ENCODE data around the gene TMEM167B.

The TMEM167B gene

DNA sequence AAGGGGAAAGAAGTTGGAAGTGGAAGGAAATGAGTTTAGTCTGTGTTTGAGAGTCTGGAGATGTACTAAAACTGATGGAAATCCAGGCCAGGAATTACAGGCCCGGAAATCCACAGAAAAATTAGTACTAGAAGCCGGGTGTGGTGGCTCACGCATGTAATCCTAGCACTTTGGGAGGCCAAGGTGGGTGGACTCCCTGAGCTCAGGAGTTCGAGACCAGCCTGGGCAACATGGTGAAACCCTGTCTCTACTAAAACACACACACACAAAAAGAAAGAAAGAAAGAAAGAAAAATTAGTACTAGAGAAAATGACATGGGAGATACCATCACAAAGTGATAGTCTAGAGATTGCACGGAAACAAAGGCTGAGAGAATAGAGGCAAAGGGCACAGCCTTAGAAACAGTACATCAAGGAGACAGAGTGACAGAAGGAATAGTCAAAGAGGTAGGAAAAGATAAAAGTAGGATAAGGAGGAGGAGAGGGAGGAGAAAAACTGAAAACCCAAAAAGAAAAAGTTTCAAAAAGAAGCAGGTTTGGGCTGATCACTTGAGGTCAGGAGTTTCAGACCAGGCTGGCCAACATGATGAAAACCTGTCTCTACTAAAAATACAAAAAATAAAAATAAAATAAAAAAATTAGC, 10.0 kb upstream of the TMEM167B start:
- DNase-seq (ENCODE audit: low read depth in 2 of 2, low spot score in 1 of 2): no peak

DNA sequence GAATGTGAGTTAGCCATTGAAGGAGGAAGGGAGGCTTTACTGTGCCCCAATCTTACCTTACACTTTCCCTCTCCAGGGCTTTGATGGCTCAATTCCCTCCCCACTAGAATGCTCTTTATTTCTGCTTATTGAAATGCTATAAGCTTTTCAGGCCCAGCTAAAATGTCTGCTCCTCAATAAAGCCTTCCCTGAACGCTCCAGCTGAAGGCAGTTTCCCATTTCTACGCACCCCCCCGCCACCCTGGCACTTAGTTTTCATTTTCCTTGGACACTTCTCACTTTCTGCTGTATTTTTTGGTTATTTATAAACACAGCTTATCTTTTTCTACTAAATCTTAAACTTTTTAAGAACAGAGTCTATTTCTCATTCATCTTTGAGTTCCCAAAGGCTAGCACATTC, 7.1 kb upstream of the TMEM167B start:
- DNase-seq (ENCODE audit: low read depth in 2 of 2, low spot score in 1 of 2): no peak

DNA sequence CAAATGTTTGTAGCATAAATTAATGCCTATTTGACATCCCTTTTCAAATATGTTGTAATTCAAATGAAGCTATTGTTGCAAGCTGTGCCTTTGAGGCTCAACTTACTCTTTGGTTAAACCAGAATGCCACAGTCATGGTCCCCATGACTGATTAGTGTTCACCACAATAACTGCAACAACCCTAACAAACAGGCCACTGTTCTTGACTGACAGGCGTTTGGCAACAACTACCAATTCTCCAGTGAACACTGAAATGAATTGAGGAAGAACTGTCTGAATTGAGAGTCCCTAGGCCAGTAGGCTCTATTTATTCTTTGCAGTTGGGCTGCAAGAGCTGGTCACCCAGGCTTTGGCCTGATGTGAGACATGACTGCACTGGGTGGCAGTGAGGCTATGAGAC, 6.6 kb upstream of the TMEM167B start:
- no peak for DNase-seq (ENCODE audit: low read depth in 2 of 2, low spot score in 1 of 2)

DNA sequence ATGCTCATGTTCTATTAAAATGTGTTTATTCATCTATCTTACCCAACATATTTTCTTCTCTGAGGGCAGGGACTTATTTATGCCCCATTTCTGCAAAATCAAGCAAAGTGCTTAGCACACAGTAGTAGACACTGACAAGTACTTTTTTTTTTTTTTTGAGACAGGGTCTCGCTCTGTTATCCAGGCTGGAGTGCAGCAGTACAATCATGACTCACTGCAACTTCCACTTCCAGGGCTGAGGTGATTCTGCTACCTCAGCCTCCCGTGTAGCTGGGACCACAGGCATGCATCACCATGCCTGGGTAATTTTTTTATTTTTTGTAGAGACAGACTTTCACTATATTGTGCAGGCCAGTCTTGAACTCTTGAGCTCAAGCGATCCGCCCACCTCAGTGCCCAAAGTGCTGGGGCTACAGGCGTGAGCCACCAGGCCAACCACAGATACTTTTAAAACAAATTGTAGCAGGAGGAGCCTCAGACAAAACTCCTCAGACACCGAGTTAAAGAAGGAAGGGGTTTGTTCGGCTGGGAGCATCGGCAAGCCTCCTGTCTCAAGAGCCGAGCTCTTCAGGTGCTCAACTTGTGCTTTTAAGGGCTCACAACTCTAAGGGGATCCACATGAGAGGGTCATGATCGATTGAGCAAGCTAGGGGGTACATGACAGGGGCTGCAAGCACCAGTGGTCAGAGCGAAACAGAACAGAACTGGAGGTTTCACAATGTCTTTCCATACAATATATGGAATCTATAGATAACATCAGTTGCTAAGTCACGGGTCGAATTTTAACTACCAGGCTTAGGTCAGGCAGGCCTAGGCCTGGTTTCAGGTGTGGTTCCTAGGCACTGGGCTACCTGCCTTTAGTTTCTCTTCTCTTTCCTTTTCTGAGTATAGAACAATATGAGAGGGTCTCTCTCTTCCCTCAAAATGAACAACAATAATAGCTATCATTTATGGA, 5.7 kb upstream of the TMEM167B start:
- DNase-seq (ENCODE audit: low read depth in 2 of 2, low spot score in 1 of 2): no peak

DNA sequence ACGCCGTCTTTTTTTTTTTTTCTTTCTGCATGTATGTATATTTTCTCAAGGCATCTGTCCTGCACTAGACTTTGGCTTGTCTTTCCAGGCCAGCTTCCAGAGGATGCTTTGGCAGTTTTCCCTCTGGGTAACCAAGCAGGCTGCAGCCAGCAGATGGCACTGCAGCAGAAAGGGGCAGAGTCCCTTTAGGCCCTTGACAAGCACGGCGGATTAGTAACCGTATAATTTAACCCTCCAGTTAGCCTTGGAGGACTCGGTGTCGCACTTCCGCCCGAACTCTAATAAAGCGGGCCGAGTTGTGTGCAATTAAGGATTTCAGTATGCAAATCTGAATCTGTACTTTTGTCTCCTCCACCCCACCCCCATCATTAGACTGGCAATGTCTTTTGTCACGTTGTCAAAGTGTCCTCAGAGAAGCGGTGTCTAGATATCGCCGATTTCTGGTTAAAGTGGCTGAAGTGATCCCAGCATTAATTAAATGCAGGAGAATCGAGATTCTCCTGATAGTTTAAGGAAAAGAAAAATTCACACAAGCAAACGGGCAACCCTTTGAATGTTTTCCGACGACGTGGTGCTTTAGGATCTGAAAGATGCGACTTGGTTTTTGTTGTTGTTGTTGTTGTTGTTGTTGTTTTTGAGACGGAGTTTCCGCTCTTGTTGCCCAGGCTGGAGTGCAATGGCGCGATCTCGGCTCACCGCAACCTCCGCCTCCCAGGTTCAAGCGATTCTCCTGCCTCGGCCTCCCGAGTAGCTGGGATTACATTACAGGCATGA, 1.1 kb upstream of the TMEM167B start:
- no peak for DNase-seq (ENCODE audit: low read depth in 2 of 2, low spot score in 1 of 2)

DNA sequence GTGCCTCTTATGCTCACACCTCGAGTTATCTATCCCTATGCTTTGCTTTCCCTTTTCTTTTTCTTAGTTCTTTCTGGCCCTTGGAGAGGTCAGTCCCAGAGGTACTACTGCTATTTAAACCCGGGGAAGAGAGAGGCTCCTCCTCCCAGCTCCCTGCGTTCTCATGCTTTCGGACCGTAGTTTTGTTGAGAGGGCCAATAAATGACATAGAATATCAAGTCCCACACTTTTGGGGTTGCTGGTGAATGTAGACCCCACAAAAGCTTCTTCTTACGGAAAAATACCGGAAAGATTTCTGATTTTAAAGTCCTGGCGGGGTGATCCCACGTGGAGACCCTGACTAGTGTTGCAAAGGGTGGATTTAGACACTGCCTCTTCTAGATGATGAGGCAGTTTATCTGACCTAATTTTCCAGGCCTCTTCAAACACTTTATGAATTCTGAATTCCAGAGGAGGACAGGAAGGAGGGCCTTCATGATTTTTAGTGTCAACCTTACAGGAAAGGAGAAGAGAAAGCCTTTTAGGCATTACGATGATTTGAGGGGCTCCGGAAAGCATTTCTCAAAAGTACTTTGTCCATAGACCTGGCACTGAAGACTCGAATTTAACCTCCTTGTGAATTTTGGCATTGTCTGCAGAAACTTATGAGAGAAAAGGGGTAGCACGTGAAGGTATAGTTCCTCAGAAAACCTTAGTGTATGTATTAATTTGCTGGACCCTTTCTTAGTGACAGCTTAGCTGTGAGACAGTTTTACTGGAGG, 694 bp downstream of the TMEM167B start:
- no peak for DNase-seq (ENCODE audit: low read depth in 2 of 2, low spot score in 1 of 2)

DNA sequence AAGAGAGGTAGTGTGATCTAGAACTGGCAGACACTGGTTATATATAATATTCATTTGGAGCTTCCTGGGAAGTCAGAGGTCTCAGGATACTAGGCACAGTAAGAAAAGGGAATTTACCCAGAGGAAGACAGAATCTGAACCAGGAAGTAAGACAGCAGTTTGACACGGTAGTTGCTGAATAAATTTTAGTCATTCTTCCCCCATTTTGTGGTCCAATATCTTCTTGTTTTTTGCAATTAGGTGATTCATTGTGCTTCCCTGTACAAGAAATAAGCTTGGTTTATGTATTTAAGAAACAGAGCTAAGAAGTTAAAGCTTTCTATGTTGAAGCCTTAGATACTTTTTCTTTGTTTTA, 1.3 kb downstream of the TMEM167B start:
- no peak for DNase-seq (ENCODE audit: low read depth in 2 of 2, low spot score in 1 of 2)

DNA sequence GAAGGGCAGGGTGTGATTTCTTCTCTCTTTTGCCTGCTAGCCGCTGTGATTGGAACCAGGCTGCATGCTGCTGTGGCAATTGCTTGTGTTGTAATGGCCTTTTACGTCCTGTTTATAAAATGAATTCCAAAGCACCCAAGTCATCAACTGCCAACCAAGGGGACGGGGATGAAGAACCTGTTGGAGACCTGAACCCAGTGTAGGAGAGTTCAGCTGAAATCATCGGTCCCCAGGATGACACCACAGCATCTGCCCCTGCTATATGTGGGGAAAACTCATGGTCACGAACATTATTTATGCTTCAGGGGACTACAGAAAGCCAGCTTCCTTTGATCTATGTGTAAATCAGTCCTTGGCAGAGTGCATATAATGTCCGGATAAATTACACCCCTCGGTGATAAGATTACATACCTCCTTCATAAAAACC, 3.8 kb downstream of the TMEM167B start:
- DNase-seq (ENCODE audit: low read depth in 2 of 2, low spot score in 1 of 2): no peak

DNA sequence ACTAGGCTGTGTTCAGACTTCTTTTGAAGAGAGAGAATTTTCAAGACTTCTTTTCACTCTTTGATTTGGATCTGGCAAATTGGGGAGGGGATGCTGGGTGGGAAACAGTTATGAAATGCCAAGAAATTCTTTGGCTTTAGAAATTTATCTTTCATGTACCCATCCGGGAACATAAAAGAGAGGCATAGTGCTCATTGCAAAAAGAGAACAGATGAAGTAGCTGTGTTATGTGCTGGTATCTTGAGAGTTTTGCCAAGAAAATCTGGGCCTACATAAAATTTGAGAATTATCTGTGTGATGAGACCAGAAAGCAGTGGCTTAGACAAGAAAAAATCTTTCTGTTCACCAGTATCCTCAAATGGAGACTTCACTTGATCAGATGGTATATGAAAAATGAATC, 4.3 kb downstream of the TMEM167B start:
- no peak for DNase-seq (ENCODE audit: low read depth in 2 of 2, low spot score in 1 of 2)

DNA sequence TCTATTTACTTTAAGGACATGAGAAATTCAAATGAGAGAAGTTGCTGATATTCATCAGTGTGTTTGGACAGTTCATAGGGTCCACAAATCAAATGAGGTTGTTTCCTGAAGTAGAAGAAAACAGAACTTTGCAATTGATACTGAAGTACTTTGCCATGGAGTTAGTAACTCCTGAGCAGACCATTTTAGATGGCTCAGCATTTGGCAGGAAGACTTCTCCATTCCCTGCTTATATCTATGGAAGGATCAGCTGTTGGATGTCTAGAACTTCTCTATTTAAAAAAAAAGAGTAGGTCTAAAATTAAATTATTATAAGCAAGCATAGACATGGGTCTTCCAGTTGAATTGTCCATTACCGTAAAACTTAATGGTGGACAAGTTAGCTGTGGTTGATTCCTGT, 5.1 kb downstream of the TMEM167B start:
- no peak for DNase-seq (ENCODE audit: low read depth in 2 of 2, low spot score in 1 of 2)

DNA sequence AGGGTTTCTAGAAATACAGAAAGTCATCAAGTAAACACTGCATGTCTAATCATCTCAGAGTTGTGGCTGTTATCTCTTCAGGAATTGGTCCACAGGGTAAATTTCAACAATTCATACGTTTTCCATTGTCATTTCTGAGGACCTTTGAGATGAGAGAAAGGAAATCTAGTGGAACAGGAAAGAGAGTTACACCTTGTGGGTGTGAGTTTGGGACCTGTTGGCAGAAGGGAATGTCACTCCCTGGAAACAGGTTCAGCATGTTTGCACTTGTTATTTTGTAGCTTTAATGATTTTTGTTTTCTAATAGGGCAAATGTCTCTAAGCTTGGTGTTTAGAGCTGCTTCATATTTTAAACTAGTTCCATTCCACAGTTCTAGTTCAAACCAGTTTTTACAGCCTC, 5.6 kb downstream of the TMEM167B start:
- DNase-seq (ENCODE audit: low read depth in 2 of 2, low spot score in 1 of 2): no peak

DNA sequence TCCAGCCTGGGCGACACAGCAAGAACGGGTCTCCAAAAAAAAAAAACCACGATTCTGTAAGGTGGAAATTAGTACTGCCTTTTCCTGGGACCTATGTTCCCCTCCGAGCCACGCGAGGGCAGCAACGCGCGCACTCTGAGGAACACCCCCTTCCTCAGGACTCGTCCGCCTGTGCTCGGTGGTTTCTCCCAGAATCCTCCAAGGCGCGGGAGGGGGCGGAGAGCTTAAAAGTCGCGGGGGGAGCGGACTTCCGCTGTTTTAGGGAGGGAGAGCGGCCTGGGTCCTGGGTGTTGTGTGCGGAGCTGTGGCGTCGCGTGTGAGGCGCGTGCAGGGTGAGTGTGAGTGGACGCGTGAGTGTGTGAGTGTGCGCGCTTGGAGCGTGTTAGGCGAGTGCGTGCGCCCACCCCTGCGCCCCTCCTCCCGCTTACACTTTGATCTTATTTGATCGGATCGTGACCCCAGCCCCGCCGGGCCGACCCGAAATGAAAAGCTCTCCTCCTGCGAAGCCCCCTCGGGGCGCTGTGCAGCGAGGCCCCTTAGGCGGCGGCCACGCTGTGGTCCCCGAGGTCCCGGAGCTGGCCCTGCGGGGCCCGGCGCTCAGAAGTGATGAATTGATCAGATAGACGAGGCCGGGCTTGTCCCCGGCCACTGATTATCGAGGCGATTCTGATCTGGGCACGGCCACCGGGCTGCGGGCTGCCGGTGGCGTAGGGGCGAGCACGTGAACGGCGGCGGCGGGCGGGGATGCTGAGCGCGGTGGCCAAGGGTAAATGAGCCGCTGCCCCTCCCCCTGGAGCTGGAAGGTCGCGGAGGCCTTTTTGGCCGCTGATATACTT, 9.6 kb downstream of the TMEM167B start:
- peak; percentile 89 to 95 for DNase-seq (ENCODE audit: low read depth in 2 of 2, low spot score in 1 of 2)

DNA sequence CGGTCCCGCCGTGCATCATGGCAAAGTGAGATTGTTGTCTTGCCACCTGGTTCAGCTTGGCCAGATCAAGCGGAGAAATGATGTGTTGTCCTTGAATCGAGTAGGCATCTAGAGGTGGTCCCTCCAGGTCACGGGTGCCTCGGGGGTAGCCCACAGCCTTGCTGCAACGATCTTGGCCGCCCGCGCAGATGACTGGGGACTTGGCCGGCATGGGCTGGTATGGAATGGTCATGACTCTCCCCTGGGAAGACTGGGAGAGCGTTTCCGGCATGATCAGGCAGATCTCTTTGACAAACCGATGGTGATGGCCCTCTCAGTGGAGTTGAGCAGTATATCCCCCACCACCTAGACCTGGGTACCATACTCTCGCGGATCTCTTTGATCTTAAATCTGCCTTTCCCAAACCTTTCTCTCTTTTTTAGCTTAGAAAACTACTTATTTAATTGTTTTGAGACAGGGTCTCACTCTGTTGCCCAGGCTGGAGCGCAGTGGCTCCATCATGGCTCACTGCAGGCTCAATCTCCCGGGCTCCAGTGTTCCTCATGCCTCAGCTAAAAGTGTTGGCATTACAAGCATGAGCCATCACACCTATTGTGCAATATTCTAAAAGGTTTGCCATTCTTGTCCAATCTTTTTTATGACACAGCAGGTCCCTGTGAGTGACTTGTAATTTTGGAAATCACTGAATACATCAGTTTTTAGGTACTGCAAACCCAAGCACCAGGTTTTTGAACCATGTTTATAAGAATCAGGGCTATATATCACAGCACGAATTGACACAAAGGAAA, 14.0 kb downstream of the TMEM167B start:
- DNase-seq (ENCODE audit: low read depth in 2 of 2, low spot score in 1 of 2): no peak

DNA sequence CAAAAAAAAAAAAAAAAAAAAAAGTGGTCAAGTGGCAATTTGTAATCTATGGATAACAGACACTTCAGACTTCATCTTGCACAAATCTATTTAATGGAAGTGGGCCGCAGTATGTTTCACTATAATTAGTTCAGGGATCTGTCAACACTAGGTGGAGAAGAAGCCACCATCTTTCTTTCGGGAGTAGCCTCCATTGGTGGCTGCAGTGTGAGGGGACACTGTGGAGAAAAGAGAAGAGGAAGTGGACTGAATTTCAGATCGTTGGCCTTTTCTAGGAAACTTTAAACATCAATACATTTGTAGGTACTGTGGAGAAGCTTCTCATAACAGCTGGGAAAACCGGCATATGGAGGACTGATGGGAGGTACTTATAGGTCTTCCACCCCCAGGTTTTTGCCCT, 15.3 kb downstream of the TMEM167B start:
- no peak for DNase-seq (ENCODE audit: low read depth in 2 of 2, low spot score in 1 of 2)

DNA sequence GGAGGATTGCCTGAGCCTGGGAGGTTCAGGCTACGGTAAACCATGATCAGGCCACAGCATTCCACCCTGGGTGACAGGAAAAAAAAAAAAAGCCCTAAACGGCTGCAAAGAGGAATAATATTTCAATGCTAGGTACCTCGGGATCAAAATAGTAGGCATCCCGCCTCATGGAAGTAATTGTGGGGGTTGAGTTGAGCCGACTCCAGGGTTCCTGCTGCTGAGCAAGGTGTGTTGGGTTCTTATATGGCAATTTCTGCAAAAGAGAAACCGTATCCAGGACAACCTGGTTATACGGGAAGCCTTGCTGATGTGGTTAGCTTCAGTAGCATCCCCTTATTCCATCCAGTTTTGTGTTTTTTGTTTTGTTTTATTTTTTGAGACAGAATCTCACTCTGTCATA, 17.2 kb downstream of the TMEM167B start:
- DNase-seq (ENCODE audit: low read depth in 2 of 2, low spot score in 1 of 2): no peak

DNA sequence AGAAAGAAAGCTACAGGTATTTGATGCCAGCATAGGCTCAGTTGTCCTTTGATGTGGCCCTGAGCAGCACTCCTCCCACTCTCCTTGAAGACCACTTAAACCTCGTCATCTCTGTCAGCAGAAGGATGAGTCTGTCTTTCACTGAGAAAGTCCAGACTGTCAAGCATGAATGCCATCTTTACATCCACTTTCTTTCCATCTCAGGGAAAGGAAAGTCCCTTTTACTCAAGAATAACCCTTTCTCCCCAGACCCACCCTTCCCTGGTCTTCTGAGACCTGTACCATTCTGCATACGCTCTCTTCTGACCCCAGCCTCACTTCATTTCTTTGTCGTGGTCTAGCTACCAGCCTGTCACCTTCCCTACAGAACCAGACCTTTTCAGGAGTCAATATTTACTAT, 19.3 kb downstream of the TMEM167B start:
- DNase-seq (ENCODE audit: low read depth in 2 of 2, low spot score in 1 of 2): no peak

DNA sequence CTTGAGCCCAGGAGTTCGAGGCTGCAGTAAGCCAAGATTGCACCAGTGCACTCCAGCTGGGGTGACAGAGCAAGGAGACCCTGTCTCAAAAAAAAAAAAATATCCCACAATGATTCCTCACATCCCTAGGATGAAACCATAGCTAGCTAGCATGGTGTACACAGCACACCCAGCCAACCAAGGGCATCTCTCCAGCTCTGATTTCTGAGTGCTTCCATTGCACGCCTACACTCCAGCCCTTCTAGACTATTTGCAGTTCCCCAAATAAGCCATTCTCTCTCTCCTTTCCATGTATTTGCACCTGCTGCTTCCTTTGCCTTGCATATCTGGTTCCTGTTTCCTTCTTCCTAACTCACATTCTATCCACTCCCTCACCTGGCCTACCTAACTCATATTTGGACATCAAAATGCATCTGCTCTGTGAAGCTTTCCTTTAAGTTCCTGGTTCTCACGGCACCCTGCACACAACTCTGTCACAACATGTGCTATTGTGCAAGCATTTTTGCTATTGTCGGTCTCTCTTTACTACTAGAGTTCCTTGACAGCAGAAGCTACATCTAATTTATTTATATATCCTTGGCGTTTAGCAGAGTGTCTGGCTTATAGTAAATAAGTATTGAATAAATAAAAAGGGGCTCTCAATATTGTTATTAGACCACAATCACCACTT, 21.0 kb downstream of the TMEM167B start:
- no peak for DNase-seq (ENCODE audit: low read depth in 2 of 2, low spot score in 1 of 2)

DNA sequence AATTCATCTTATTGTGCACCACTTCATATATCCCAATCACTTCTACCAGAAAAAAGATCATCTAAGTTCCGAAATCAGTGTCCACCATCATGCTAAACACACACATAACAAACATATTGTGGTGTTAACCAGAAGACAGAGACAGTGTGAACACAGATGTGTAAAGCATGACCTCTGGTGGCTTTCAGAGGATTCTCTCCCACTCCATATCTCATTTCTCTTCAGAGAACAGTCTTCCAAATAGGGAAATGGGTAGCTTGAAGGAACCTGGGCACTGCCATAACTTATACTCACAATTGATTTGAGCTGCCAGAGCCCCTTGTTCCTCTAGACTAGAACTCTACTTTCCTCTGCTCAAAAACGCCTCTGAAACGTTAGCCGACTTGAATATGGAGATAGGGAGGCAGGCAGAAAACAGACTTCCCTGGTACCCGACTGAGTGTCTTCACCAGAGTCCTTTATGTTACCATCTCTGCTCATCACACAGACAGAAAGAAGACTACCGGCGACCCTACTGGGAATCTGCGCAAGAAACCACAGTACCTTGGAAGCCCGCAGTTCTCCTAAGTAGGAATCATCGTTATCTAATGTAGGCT, 21.6 kb downstream of the TMEM167B start:
- DNase-seq (ENCODE audit: low read depth in 2 of 2, low spot score in 1 of 2): no peak

All from stimulated activated CD8-positive, alpha-beta memory T cell treated with anti-CD3 and anti-CD28 coated beads, Interleukin-4, amount 100 ng/mL, for 1 hour (primary cell).